SK-N-DZ (cell line): ENCODE measurements around the gene RAP2B.
A peak's percentile ranks its signal among the peaks of the same experiment; 100 is the strongest.

ENCODE experiments used
- DNase-seq: peaks from one replicate; pipeline ENCODE4 v3.0.0-alpha.2; 2015; ENCODE audit warnings: low spot score

The RAP2B gene

DNA sequence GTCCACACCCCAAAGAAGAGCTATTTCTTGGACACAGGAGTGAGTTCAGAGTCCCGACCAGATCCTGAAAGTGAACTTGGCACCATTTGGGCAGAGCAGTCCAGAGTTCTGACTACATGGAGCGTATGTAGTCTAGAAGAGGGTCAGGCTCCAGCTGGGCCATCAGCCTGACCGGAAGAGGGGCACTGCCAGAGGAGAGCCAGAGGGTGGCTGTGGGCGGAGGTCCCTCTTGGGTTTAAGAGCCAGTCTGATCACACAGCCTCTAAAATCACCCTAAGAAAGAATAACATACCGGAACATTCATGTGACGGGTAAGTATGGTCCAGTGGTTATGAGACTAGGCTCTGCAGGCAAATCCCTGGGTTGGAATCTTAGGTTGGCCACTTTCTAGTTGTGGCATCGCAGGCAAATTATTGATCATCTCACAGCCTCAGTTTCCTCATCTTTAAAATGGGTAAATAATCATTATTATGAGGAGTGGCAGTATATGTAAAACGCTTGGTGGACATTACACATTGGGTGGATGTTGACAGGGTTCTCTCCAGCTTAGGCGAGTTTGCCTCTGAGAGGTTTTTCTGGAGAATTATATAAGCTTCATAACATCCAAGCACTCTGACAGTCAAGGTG, 2.1 kb upstream of the RAP2B start:
- DNase-seq, result no peak

DNA sequence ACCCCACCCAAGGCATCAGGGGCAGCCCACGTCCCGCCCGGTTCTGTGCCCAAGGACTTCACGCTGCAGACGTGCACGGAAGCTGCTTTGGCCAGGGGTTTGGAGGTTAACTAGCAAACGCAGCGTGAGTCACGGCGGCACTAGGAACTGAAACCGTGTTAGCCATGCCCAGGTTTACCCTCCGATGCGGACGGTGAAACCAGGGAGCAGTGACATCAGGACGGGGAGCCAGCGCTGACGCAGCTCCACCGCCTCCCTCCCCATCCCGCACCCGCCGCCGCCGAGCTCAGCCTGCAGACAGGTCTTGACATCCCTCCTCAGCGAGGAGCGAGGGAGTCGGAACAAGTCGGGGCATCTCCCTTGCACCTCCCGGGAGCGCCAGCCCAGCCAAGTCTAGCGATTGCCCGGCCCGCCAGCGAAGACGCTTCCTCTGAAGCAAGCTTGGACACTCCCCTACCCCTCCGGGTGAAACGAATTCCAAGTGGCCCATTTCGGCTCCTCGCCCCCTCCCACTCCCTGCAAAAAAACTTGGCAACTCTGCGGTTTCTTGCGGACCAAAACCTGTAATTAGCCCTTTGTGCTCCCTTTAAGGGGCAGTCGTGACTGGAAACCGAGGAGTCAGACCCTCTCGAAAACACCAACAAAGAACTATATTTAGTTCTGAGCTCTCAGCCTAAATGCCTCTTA, 1.4 kb upstream of the RAP2B start:
- peak; percentile 7 for DNase-seq

DNA sequence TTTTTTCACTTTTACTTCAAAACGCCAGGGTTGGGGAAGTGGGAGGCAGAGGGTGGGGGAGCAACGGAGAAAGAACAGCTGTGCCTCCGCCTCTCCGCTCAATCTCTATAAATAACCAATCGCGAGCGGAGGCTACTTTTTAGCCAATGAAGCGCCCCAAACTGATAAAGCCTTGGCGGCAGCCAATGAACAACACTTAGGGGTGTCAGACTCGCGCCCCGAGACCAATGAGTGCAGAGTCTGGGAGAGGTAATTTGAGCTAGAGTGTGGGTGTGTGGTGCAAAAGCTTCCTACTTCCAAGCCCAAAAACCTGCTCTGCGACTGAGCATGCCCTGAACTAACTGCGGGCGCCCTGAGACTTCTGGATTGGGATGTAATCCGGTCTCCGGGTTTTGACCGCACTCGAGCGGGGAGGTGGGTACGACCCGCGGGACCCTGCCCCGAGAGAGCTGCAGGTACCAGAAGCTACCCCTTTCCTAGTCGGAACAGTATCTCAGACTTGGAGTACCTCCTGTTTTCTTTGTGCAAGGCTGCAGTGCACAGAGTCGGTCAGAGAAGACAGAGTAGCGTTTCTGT, 800 bp upstream of the RAP2B start:
- peak; percentile 82 for DNase-seq

- DNase-seq, result peak; percentile 3
Observed at GRCh38 chr3:153162513-153163392, 727 bp downstream of the RAP2B start.

- DNase-seq, result no peak
Observed at GRCh38 chr3:153163393-153163724, 1.3 kb downstream of the RAP2B start.

- no peak for DNase-seq
Observed at GRCh38 chr3:153163756-153164550, 1.9 kb downstream of the RAP2B start.

DNA sequence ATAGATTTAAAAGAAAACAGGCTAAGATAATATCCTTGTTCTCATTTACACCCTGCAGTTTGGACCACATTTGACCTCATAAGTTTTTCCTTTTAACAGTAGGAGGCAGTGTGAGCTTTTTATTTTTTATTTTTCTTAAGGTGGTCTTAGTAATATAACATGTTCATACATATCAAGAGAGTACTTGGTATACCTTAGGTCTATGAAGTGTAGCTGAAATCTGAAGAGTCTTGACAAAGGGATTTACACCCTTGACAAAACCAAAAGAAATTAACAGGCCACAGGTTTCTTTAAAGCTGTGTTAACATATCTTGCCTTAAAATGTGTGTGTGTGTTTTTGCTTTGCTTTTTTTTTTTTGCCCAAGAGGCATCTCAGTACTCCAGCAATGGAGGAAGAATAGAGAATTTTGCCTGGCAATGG, 3.2 kb downstream of the RAP2B start:
- no peak for DNase-seq

- DNase-seq, result no peak
Observed at GRCh38 chr3:153166206-153166605, 4.2 kb downstream of the RAP2B start.

DNA sequence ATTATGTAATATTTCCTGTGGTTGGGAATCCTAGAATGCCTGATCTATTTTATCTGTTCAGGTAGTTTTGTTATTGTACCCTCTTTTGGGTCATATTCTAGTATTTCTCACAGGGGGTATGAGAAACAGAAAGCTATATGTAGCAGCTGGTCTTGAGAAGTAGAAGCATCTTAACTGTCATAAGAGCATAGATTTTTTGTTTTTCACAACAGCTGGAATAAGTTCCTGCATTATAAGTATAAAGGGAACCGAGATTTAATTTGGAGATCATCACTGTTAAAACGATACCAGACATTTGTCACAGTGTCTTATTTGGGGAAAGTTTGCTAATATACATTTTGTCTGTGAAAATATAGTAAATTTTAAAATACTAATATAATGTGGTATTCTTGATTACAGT, 4.8 kb downstream of the RAP2B start:
- DNase-seq, result no peak

- DNase-seq, result no peak
Observed at GRCh38 chr3:153169793-153170383, 7.9 kb downstream of the RAP2B start.

- DNase-seq, result no peak
Observed at GRCh38 chr3:153171256-153171655, 9.2 kb downstream of the RAP2B start.

DNA sequence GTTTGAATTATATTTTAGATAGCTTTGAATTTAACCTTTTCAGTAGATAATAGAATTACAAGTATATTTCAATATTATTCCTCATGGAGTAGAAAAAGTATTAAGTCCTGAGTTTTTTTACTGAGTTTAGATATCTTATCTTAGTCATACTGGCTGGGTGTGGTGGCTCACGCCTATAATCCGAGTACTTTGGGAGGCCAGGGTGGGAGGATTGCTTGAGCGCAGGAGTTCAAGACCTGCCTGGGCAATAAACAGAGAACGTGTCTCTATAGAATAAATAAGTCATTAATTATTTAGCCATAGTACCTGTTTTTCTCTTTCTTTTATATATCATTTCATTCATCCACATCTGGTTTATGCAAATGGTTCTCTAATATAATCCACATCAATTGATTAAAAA, 9.9 kb downstream of the RAP2B start:
- DNase-seq, result no peak

DNA sequence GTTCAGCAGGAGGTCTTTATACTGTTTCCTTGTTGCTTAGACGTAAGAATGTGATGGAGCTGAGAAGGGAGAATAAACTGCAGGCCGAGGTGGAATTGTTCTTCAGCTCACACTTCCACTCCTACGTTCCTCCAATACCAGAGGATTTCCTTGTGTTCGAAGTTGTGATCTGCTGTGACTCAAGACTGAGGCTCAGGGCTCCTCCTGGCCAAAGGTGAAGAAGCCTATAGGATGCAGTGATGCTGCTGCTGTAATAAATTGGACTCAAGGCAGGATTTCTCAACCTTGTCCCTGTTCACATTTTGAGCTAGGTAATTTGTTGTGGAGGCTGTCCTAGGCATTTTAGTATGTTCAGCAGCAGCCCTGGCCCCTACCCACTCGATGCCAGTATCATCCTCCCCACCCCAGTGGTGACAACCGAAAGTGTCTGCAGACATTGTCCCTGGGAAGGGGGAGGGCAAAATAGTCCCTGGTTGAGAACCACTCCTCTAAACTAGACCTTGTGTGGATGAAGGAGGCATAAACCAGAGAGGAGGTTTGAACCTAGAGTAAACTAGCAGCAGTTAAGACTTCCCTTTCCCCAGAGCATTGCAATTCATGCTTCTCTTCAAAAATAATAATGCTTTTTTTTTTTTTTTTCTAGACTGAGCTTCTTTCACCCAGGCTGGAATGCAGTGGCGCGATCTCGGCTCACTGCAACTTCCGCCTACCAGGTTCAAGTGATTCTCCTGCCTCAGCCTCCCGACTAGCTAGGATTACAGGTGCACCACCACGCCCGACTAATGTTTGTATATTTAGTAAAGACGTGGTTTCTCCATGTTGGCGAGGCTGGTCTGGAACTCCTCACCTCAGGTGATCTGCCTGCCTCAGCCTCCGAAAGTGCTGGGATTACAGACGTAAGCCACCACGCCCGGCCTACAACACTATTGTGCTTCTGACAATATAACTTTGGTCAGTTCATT, 11.1 kb downstream of the RAP2B start:
- no peak for DNase-seq

- no peak for DNase-seq
Observed at GRCh38 chr3:153173758-153174516, 11.9 kb downstream of the RAP2B start.

DNA sequence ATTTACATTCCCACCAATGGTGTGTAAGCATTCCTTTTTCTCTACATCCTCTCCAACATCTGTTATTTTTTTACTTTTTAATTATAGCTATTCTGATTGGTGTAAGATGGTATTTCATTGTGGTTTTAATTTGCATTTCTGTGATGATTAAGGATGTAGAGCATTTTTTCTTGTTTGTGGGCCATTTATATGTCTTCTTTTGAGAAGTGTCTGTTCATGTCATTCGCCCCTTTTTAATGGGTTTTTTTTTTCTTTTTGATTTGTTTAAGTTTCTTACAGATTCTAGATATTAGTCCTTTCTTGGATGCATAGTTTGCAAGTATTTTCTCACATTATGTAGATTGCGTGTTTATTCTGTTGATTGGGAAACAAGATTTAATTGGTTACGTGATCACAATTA, 14.2 kb downstream of the RAP2B start:
- no peak for DNase-seq

DNA sequence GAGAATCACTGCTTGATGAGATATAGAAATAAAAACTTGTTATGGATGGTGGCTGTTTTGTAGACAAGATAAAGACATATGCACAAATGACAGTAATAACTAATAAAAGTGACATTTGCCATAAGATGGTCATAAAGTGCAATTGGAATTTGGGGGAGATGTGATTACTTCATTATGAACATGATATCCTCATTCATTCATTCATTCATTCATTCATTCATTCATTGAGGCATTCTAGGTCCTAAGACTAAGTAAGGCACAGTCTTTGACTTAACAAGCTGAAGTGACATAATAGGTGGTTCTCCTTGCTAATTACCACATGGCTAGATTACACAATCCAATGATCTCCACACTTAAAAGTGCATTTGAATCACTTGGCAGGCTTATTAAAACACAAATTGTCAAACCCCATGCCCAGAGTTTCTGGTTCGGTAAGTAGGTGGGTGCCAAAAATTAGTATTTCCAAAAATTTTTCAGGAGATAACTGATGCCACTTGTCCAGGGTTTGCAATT, 18.9 kb downstream of the RAP2B start:
- DNase-seq, result no peak

- DNase-seq, result no peak
Observed at GRCh38 chr3:153182501-153183293, 20.7 kb downstream of the RAP2B start.

DNA sequence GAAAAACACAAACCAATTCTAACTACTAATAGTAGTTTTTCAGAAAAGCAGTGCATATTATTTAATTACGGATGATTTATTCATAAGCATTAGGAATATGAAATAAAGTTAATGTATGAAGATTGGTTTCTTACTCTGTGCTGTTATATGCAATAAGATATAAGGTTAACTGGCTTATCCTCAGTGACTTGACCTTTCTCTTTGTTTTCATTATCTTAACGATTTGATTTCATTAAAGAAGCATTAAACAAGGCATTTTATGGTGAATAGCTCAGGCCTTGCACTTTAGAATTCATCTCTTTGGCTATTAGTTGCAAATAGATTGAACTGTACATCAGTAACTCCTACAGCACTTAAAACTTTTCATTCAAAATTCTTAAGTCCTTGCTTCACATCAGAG, 28.9 kb downstream of the RAP2B start:
- no peak for DNase-seq
